HepG2 (cell line): ENCODE results near the gene STK32B. TPM values are rescaled to one million over a fixed set of nuclear protein-coding genes. Genes with fewer than 3 reads are reported as not detected.

Experiments
- ATAC-seq: fragments of 200-7000 bp; cut with Tn5 transposase; 3 replicates; pipeline ENCODE4 v1.9.1; 2020; ENCODE audit warnings: mild to moderate bottlenecking, moderate library complexity
- BruUV-seq: library from RNA; stranded (reverse); fragments of 400-500 nt; replicated peaks from 2 replicates; lab custom pipeline; 2021; lab: Mats Ljungman, UMichigan
- CTCF ChIA-PET: fragments of 300-600 bp; formaldehyde crosslinking; extraction: SDS; loops from one replicate; lab custom pipeline; 2021; ENCODE audit warnings: low total read pairs, inconsistent platforms, low intra/inter-chr PET ratio; lab: Yijun Ruan, JAX
- POLR2A ChIA-PET: fragments of 350-600 bp; sonication (Branson Sonifier 250); formaldehyde crosslinking; loops from one replicate; lab custom pipeline; 2020; ENCODE audit warnings: antibody characterized with exemption, inconsistent platforms; lab: Yijun Ruan, JAX
- DNase-seq: peaks from one replicate; pipeline ENCODE4 v3.0.0-alpha.2; 2015; ENCODE audit warnings: low spot score
- FAIRE-seq: peaks from 3 replicates; lab custom pipeline; 2011; peaks lifted over from hg19 to GRCh38; lab: Jason Lieb, UNC
- H2AFZ ChIP-seq: one replicate; pipeline ENCODE4 v1.6.1; 2011; ENCODE audit warnings: low read length, inconsistent platforms
- H3K27ac ChIP-seq: fragments of 300-600 bp; 3 replicates; pipeline ENCODE4 v1.8.0; 2011; ENCODE audit warnings: mixed run types, mild to moderate bottlenecking, mixed read lengths, low read length, inconsistent platforms; ENCODE audit not compliant: insufficient read depth; ENCODE audit errors: extremely low read length
- H3K27me3 ChIP-seq, 2 experiments: fragments of 200-600 bp in 1 of 2; 2 replicates in 1 of 2; 3 replicates in 1 of 2; pipeline versions ENCODE4 v1.6.0 to v1.8.0; 2011; ENCODE audit warnings: low read length in 2 of 2, mild to moderate bottlenecking in 2 of 2, moderate library complexity in 2 of 2, inconsistent platforms in 1 of 2; ENCODE audit not compliant: insufficient read depth in 2 of 2, control insufficient read depth in 1 of 2
- H3K36me3 ChIP-seq, 2 experiments: fragments of 200-600 bp in 1 of 2; replicated peaks in 1 of 2; 2 replicates in 1 of 2; 3 replicates in 1 of 2; pipeline versions ENCODE4 v1.5.1 to v1.8.0; 2011; ENCODE audit warnings: low read length in 2 of 2, inconsistent platforms in 1 of 2; ENCODE audit not compliant: insufficient read depth in 2 of 2, control insufficient read depth in 1 of 2
- H3K4me1 ChIP-seq: 2 replicates; pipeline ENCODE4 v1.5.1; 2012; ENCODE audit warnings: low read length, inconsistent platforms; ENCODE audit not compliant: insufficient read depth
- H3K4me2 ChIP-seq: 2 replicates; pipeline ENCODE4 v1.6.0; 2011; ENCODE audit warnings: low read depth, low read length, inconsistent platforms
- H3K4me3 ChIP-seq, 3 experiments: fragments of 200-600 bp in 1 of 3; sonication (generic), shearing (Covaris generic) in 1 of 3; replicated peaks in 1 of 3; 2 replicates each; pipeline ENCODE4 v1.5.1; 2011 to 2016; ENCODE audit warnings: low read length in 3 of 3, inconsistent platforms in 2 of 3, low read depth in 2 of 3, mild to moderate bottlenecking in 2 of 3, control low read depth in 1 of 3, mixed read lengths in 1 of 3; ENCODE audit not compliant: insufficient read depth in 1 of 3
- H3K79me2 ChIP-seq: one replicate; pipeline ENCODE4 v1.6.1; 2011; ENCODE audit warnings: low read length, inconsistent platforms; ENCODE audit not compliant: insufficient read depth
- H3K9ac ChIP-seq: 2 replicates; pipeline ENCODE4 v1.6.0; 2011; ENCODE audit warnings: mild to moderate bottlenecking, low read depth, low read length, inconsistent platforms; ENCODE audit not compliant: insufficient read depth
- H3K9me3 ChIP-seq: 2 replicates; pipeline ENCODE4 v1.5.1; 2012; ENCODE audit warnings: mild to moderate bottlenecking, low read length
- H4K20me1 ChIP-seq: 2 replicates; pipeline ENCODE4 v1.6.0; 2011; ENCODE audit warnings: inconsistent platforms, mild to moderate bottlenecking, low read length, moderate library complexity; ENCODE audit not compliant: insufficient read depth
- ATF3 ChIP-seq: sonication (generic); formaldehyde crosslinking; IDR thresholded peaks from 2 replicates; pipeline ENCODE4 v1.4.0; 2020; ENCODE audit warnings: missing genetic modification reagents
- CBX2 ChIP-seq, 2 experiments: fragments of 200-600 bp in 1 of 2; sonication (generic); formaldehyde crosslinking in 1 of 2; IDR thresholded peaks; 2 replicates each; pipeline versions ENCODE4 v1.7.0 to v1.8.1; 2018 to 2022; ENCODE audit warnings: low read depth in 2 of 2, low read length in 1 of 2, mild to moderate bottlenecking in 1 of 2, missing genetic modification reagents in 1 of 2
- CREB3 ChIP-seq: sonication (generic); formaldehyde crosslinking; IDR thresholded peaks from 2 replicates; pipeline ENCODE4 v1.5.0; 2020; ENCODE audit warnings: missing genetic modification reagents
- HMGA1 ChIP-seq: sonication (generic); formaldehyde crosslinking; conservative IDR thresholded peaks from 2 replicates; pipeline ENCODE4 v1.4.0; 2020; ENCODE audit warnings: missing genetic modification reagents
- HOXA3 ChIP-seq: sonication (generic); formaldehyde crosslinking; IDR thresholded peaks from 2 replicates; pipeline ENCODE4 v1.5.0; 2020; ENCODE audit warnings: missing genetic modification reagents
- KLF12 ChIP-seq: sonication (generic); formaldehyde crosslinking; IDR thresholded peaks from 2 replicates; pipeline ENCODE4 v1.4.0; 2020; ENCODE audit warnings: missing genetic modification reagents, borderline replicate concordance
- RARA ChIP-seq: IDR thresholded peaks from 2 replicates; pipeline ENCODE4 v1.6.1; 2016; ENCODE audit warnings: missing genetic modification reagents, missing compliant biosample characterization
- SMC3 ChIP-seq: IDR thresholded peaks from 2 replicates; pipeline ENCODE4 v1.6.1; 2011; ENCODE audit warnings: low read length, improper control_type of control experiment
- SRSF9 ChIP-seq: fragments of 200-400 bp; formaldehyde crosslinking; IDR thresholded peaks from 2 replicates; pipeline ENCODE4 v1.6.1; 2018; ENCODE audit warnings: borderline replicate concordance, mild to moderate bottlenecking, low read depth, low read length; ENCODE audit not compliant: insufficient read depth, poor library complexity, severe bottlenecking
- ZBTB4 ChIP-seq: sonication (generic); formaldehyde crosslinking; IDR thresholded peaks from 2 replicates; pipeline ENCODE4 v1.4.0; 2020; ENCODE audit warnings: missing genetic modification reagents, mild to moderate bottlenecking, borderline replicate concordance
- ZBTB43 ChIP-seq: sonication (generic); formaldehyde crosslinking; conservative IDR thresholded peaks from 2 replicates; pipeline ENCODE4 v1.4.0; 2020; ENCODE audit warnings: missing genetic modification reagents
- ZFP41 ChIP-seq: sonication (generic); formaldehyde crosslinking; IDR thresholded peaks from 2 replicates; pipeline ENCODE4 v1.4.0; 2020; ENCODE audit warnings: mild to moderate bottlenecking, missing genetic modification reagents, borderline replicate concordance
- ZMAT5 ChIP-seq: sonication (generic); formaldehyde crosslinking; IDR thresholded peaks from 2 replicates; pipeline ENCODE4 v1.5.0; 2020; ENCODE audit warnings: mild to moderate bottlenecking, low read depth, missing genetic modification reagents, borderline replicate concordance
- ZNF235 ChIP-seq: sonication (generic); formaldehyde crosslinking; IDR thresholded peaks from 2 replicates; pipeline ENCODE4 v1.8.1; 2023; ENCODE audit warnings: mild to moderate bottlenecking, missing genetic modification reagents, borderline replicate concordance
- ZNF251 ChIP-seq: sonication (generic); formaldehyde crosslinking; IDR thresholded peaks from 2 replicates; pipeline ENCODE4 v1.9.0; 2021; ENCODE audit warnings: mild to moderate bottlenecking, missing genetic modification reagents
- ZNF44 ChIP-seq: sonication (generic); formaldehyde crosslinking; IDR thresholded peaks from 2 replicates; pipeline ENCODE4 v1.5.1; 2020; ENCODE audit warnings: mild to moderate bottlenecking, missing genetic modification reagents
- ZNF841 ChIP-seq: sonication (generic); formaldehyde crosslinking; IDR thresholded peaks from 2 replicates; pipeline ENCODE4 v1.8.1; 2023; ENCODE audit warnings: missing genetic modification reagents, borderline replicate concordance
- WGBS: methylation state at CpG from one replicate; pipeline ENCODE4 v1.1.6; 2017; ENCODE audit warnings: low lambda C conversion rate; 5-methylcytosine and 5-hydroxymethylcytosine counted together
- in situ Hi-C: cut with HindIII; loops from 2 replicates; pipeline ENCODE4 v1.10.0; 2017; ENCODE audit warnings: low pct_unique_long_range_greater_than_20kb; ENCODE audit not compliant: extremely low pct_ligation_motif_present
- intact Hi-C: fragments of 100-400 bp; cut with micrococcal nuclease; formaldehyde crosslinking; loops from one replicate; pipeline ENCODE4 v1.10.0; 2022; ENCODE audit not compliant: unreplicated experiment
- polyA plus RNA-seq, 8 experiments: library from polyadenylated mRNA; depleted of rRNA in 3 of 8; stranded (reverse) in 7 of 8; unstranded in 1 of 8; fragments of >200 nt; fragmentation: Illumina TruSeq in 4 of 8; extraction: Trizol in 4 of 8; gene quantifications; 2 replicates each; pipeline versions ENCODE4 v1.2.1 to v1.2.3, GENCODE V29; 2011 to 2016; ENCODE audit warnings: low read depth in 4 of 8, missing spikeins in 1 of 8, mixed read lengths in 1 of 8; ENCODE audit not compliant: insufficient read depth in 1 of 8
- total RNA-seq, 5 experiments: library from RNA; depleted of rRNA; stranded (reverse); fragments of >200 nt; fragmentation: Illumina TruSeq; extraction: Trizol; gene quantifications; 2 replicates each; pipeline ENCODE4 v1.2.3, GENCODE V29; 2016; ENCODE audit warnings: low read depth in 1 of 5

The STK32B gene
- total and polyA plus RNA-seq, 2 of the 13 experiments (the other 11 are each of a cell fraction or from before 2014, with no cell fraction given): not detected

- Histone ChIP-seq H3K27me3 (peaks cover 0 to 24% of the 10 kb centered on the region in 2 experiments; a peak in 2 of 5 replicates), H2AFZ (no peak overlapping the region), H3K9ac (no peak overlapping the region), H3K27ac (no peak overlapping the region), H3K9me3 (no peaks in the 10 kb centered on the region), H3K36me3 (no peaks in the 10 kb centered on the region), H4K20me1 (peaks cover 3% of the 10 kb centered on the region; the same call in 1 of the 2 replicates), H3K4me3 (no peak overlapping the region), H3K4me2 (no peak overlapping the region), H3K4me1 (no peaks in the 10 kb centered on the region), H3K79me2 (no peaks in the 10 kb centered on the region)
- CTCF ChIA-PET: no interaction called here
- ATAC-seq (no peak), DNase-seq (no peak), FAIRE-seq (no peak)
- WGBS: 0% methylated on average over 5 of the region's 5 CpGs
- no TSS peak for BruUV-seq
- in situ Hi-C loops: no loop called here
- POLR2A ChIA-PET: no interaction called here
- intact Hi-C loops: no loop called here
- TF ChIP-seq RARA (CRISPR knock-in tag) (no peak), SRSF9 (no peak), SMC3 (no peak), ZNF841 (no peak), HOXA3 (CRISPR knock-in tag) (no peak), ZMAT5 (no peak), ATF3 (CRISPR knock-in tag) (no peak), ZNF235 (no peak), ZNF44 (no peak), CREB3 (CRISPR knock-in tag) (no peak), ZBTB43 (no peak), KLF12 (CRISPR knock-in tag) (no peak), HMGA1 (no peak), CBX2 (IDR thresholded peaks at IDR 0.05; ENCODE audit: low read depth, low read length) (no peak), CBX2 (CRISPR knock-in tag; IDR thresholded peaks at IDR 0.05; ENCODE audit: low read depth) (no peak), ZFP41 (CRISPR knock-in tag) (no peak), ZNF251 (CRISPR knock-in tag) (no peak), ZBTB4 (no peak)
Measured at GRCh38 chr4:5168891-5169290, 117.6 kb downstream of the STK32B start.
